Mesothelial cell of epicardium (in vitro differentiated cells): ENCODE results near the gene LIF. TPM values are rescaled to one million over a fixed set of nuclear protein-coding genes. Genes with fewer than 3 reads are reported as not detected.

ENCODE experiments used
- DNase-seq, 2 experiments: peaks; one replicate each; pipeline ENCODE4 v3.0.0; 2021; ENCODE audit warnings: low spot score in 2 of 2; ENCODE audit not compliant: unreplicated experiment in 2 of 2
- H3K27ac Mint-ChIP-seq: 2 replicates; pipeline ENCODE4 v1.8.0; 2021; ENCODE audit warnings: mixed read lengths
- H3K27me3 Mint-ChIP-seq: 2 replicates; pipeline ENCODE4 v1.8.0; 2021; ENCODE audit warnings: low read depth, mixed read lengths
- H3K36me3 Mint-ChIP-seq: 2 replicates; pipeline ENCODE4 v1.8.0; 2021; ENCODE audit warnings: mixed read lengths
- H3K4me1 Mint-ChIP-seq: 2 replicates; pipeline ENCODE4 v1.8.0; 2021; ENCODE audit warnings: mixed read lengths
- H3K4me3 Mint-ChIP-seq: 2 replicates; pipeline ENCODE4 v1.8.0; 2021; ENCODE audit warnings: mild to moderate bottlenecking, moderate library complexity, mixed read lengths
- H3K9me3 Mint-ChIP-seq: 2 replicates; pipeline ENCODE4 v1.8.0; 2021; ENCODE audit warnings: mixed read lengths
- total RNA-seq: library from RNA; stranded (reverse); gene quantifications from 3 replicates; pipeline ENCODE4 v1.2.1, GENCODE V29; 2021
- TF ChIP-seq, protein P1 (sequence below): fragments of 200-600 bp; sonication (generic); IDR thresholded peaks from one replicate; pipeline ENCODE4 v1.5.0; 2021; ENCODE audit warnings: antibody characterized with exemption; ENCODE audit not compliant: unreplicated experiment

LIF gene
- total RNA-seq, 1 donor from 2014 or later: 15.8 TPM

DNA sequence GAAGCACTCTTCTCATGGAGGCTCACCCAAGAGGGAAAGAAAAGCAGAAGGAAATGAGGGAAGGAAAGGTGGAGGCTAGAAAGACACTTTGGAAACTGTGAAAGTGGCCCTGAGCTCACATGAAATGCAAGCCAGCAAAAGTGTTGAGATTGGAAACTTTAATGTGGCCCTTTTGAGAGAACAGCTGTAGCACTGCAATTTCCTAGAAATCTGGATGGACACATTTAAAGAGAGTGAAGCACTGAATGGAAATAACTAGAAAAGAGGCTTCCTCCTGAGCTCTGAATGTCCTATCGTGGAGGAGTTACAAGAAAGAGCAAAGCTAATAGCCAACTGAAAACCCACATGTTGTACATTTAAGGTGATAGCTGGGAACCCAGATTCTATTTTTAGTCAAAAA lies 56.0 kb downstream of the LIF start:
- no peak for DNase-seq
- Mint-ChIP-seq H3K36me3 (no peaks in the 10 kb centered on the region), H3K27ac (peak overlapping the region; percentile 81), H3K27me3 (no peaks in the 10 kb centered on the region), H3K9me3 (no peaks in the 10 kb centered on the region), H3K4me1 (peaks cover 38% of the 10 kb centered on the region), H3K4me3 (no peak overlapping the region)
- TF ChIP-seq, protein P1, sequence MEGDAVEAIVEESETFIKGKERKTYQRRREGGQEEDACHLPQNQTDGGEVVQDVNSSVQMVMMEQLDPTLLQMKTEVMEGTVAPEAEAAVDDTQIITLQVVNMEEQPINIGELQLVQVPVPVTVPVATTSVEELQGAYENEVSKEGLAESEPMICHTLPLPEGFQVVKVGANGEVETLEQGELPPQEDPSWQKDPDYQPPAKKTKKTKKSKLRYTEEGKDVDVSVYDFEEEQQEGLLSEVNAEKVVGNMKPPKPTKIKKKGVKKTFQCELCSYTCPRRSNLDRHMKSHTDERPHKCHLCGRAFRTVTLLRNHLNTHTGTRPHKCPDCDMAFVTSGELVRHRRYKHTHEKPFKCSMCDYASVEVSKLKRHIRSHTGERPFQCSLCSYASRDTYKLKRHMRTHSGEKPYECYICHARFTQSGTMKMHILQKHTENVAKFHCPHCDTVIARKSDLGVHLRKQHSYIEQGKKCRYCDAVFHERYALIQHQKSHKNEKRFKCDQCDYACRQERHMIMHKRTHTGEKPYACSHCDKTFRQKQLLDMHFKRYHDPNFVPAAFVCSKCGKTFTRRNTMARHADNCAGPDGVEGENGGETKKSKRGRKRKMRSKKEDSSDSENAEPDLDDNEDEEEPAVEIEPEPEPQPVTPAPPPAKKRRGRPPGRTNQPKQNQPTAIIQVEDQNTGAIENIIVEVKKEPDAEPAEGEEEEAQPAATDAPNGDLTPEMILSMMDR: no peak

Other genes starting within 250 kb of the LIF start
- gene HORMAD2, start 166.3 kb downstream of the LIF start, total RNA-seq: 0.23 to 0.47 TPM in 2 of 3 replicates, not detected in the other
- not detected in 3 replicates for gene OSM, start 20.1 kb upstream of the LIF start, total RNA-seq
- gene CASTOR1, start 42.7 kb upstream of the LIF start, total RNA-seq: 10.9 to 13.5 TPM (median 13.5 TPM) in 3 replicates
- 12.8 to 15.1 TPM (median 13.7 TPM) in 3 replicates for gene TBC1D10A, start 80.2 kb upstream of the LIF start, total RNA-seq
- gene SF3A1, start 110.1 kb upstream of the LIF start, total RNA-seq: 142 to 154 TPM (median 151 TPM) in 3 replicates
- gene CCDC157, start 110.2 kb upstream of the LIF start, total RNA-seq: 4.7 to 5.8 TPM (median 4.7 TPM) in 3 replicates
- gene RNF215, start 140.7 kb upstream of the LIF start, total RNA-seq: 39.2 to 41.9 TPM (median 39.4 TPM) in 3 replicates
- gene SEC14L2, start 150.3 kb upstream of the LIF start, total RNA-seq: 4.3 to 6.5 TPM (median 5.4 TPM) in 3 replicates
- gene MTFP1, start 179.0 kb upstream of the LIF start, total RNA-seq: 5.9 to 8.2 TPM (median 7.3 TPM) in 3 replicates
- gene SEC14L3, start 225.3 kb upstream of the LIF start, total RNA-seq: not detected in 3 replicates